Activated CD8-positive, alpha-beta T cell treated with anti-CD3 and anti-CD28 coated beads, Interleukin-2, amount 10 ng/mL, durations not matched to agents 7 days and 5 days (primary cell): ENCODE data around the gene PLEKHB1. TPM values are rescaled to one million over a fixed set of nuclear protein-coding genes. Genes with fewer than 3 reads are reported as not detected.

Experiments used
- ATAC-seq: fragments of 150-1000 bp; cut with Tn5 transposase; one replicate; pipeline ENCODE4 v1.10.0; 2021; ENCODE audit warnings: moderate library complexity
- CTCF ChIA-PET: fragments of 350-600 bp; sonication (Branson Sonifier 250); formaldehyde crosslinking; loops from one replicate; lab custom pipeline; 2021; ENCODE audit warnings: antibody characterized with exemption; lab: Charles Lee
- POLR2A ChIA-PET: fragments of 350-600 bp; sonication (Branson Sonifier 250); formaldehyde crosslinking; loops from one replicate; lab custom pipeline; 2021; ENCODE audit warnings: antibody characterized with exemption; lab: Charles Lee
- DNase-seq: peaks from one replicate; pipeline ENCODE4 v3.0.0-alpha.2; 2020
- H3K27ac Mint-ChIP-seq: one replicate; pipeline ENCODE4 v1.8.0; 2021; ENCODE audit warnings: mild to moderate bottlenecking, mixed read lengths
- H3K27me3 Mint-ChIP-seq: one replicate; pipeline ENCODE4 v1.8.0; 2021; ENCODE audit warnings: low read depth, mixed read lengths
- H3K36me3 Mint-ChIP-seq: one replicate; pipeline ENCODE4 v1.8.0; 2021; ENCODE audit warnings: low read depth, mixed read lengths
- H3K4me1 Mint-ChIP-seq: one replicate; pipeline ENCODE4 v1.8.0; 2021; ENCODE audit warnings: low read depth, mixed read lengths
- H3K4me3 Mint-ChIP-seq: one replicate; pipeline ENCODE4 v1.8.0; 2021; ENCODE audit warnings: mild to moderate bottlenecking, mixed read lengths
- H3K9me3 Mint-ChIP-seq: one replicate; pipeline ENCODE4 v1.8.0; 2022; ENCODE audit warnings: mixed read lengths; ENCODE audit not compliant: insufficient read depth
- total RNA-seq, 2 experiments: library from RNA; stranded (reverse); gene quantifications; one replicate each; pipeline ENCODE4 v1.2.3, GENCODE V29; 2021

The PLEKHB1 gene
- total RNA-seq, 2 experiments from 2014 or later: 10.0 to 11.6 TPM

DNA sequence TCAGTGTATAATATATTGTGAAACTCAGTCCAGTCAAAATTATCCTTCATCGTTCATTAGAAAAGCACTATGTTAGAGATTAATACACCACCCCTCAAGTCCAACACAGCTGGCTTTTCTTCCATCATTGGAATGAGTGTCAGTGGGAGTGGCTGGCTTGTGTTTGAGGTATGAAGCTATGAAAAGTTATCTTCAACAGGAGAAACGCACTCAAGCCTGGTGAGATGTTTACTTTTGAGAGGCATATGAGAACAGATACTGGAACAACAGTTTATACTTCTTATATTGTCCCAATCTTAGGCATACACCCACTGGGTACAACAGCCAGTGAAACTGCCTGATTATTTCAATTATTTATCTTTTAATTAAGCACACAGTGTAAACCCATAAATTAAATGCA, 34.3 kb downstream of the PLEKHB1 start:
- ChIA-PET POLR2A (no interaction called here), CTCF (interaction anchor here (0.9 to 3.7 kb wide), 2 partner anchors 19 to 25 kb away, joined by 3 to 18 read pairs; no protein-coding TSS in a partner anchor)
- Mint-ChIP-seq H3K4me1 (no peaks in the 10 kb centered on the region), H3K4me3 (no peak overlapping the region), H3K27me3 (no peaks in the 10 kb centered on the region), H3K36me3 (peaks cover 27% of the 10 kb centered on the region), H3K27ac (no peak overlapping the region), H3K9me3 (no peaks in the 10 kb centered on the region)
- DNase-seq (no peak), ATAC-seq (no peak)

DNA sequence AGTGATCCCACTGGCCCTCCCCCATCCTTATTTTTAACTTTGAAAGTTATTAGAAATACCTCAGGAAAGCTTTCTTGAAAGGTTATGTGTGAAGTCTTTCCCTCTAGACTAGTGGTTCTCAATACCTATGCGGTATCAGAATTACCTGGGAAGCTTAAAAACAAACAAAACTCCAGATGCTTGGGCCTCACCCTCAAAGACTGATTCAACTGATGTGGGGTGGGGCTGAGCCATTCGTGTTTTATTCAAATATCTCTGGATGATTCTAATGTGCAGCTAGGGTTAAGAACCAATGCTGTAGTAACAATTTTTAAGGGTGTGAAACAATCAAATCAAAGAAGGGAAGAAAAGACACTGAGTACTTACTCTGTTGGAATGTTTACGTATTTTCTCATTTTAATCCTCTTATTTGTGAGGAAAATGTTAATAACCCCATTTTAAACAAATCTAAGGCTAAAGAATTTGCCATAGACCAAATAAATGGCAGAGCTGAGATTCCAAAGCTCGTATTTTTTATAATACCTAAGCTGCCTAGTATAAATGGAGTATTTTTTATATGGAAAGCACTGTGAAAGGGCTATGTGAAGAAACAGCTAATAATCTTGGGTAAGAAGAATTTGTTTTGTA, 47.6 kb downstream of the PLEKHB1 start:
- no peaks in the 10 kb centered on the region for H3K9me3 Mint-ChIP-seq
- peaks cover 12% of the 10 kb centered on the region for H3K36me3 Mint-ChIP-seq
- DNase-seq: no peak
- no peaks in the 10 kb centered on the region for H3K4me1 Mint-ChIP-seq
- no peak overlapping the region for H3K27ac Mint-ChIP-seq
- ChIA-PET POLR2A (no interaction called here), CTCF (interaction anchor here (1.4 kb wide), 1 partner anchor 33 kb away, joined by 6 read pairs; no protein-coding TSS in a partner anchor)
- no peaks in the 10 kb centered on the region for H3K27me3 Mint-ChIP-seq
- H3K4me3 Mint-ChIP-seq: no peak overlapping the region
- ATAC-seq: no peak

DNA sequence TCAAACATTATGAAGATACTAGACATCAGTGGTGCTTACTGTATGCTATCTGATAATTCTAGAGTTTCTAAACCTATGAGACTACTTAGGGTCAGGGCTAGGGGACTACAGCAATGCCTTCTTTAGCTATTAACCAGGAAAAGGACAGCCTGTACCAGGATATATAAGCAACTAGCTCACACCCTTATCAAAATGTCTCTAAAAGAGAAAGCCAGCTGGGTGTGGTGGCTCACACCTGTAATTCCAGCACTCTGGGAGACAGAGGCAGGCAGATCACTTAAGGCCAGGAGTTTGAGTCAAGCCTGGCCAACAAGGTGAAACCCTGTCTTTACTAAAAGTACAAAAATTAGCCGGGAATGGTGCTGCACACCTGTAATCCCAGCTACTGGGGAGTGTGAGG, 58.7 kb downstream of the PLEKHB1 start:
- Mint-ChIP-seq H3K27ac (no peak overlapping the region), H3K4me1 (no peaks in the 10 kb centered on the region), H3K4me3 (no peak overlapping the region), H3K9me3 (no peaks in the 10 kb centered on the region), H3K36me3 (peaks cover 19% of the 10 kb centered on the region), H3K27me3 (no peaks in the 10 kb centered on the region)
- CTCF ChIA-PET: no interaction called here
- POLR2A ChIA-PET: no interaction called here
- no peak for DNase-seq
- no peak for ATAC-seq

DNA sequence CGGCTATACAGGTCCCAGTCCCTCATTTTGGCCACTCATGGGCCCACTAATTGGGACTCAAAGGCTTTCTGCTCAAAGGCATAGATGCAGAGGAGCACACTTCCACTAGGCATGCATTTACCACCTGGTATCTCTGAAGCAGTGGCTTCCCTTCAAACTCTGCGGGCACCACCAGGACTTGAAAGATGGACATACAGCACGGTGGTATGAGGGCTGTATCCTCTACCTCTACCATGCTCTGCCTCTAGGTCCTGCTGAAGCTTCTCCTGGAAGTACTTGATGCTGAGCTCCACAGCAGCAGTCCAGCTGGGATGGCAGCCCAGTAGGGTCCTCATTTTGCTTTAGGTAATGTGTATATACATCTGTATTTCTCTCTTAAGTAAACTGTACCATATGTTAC, 64.6 kb downstream of the PLEKHB1 start:
- ATAC-seq (no peak), DNase-seq (no peak)
- Mint-ChIP-seq H3K27me3 (no peaks in the 10 kb centered on the region), H3K4me3 (no peak overlapping the region), H3K36me3 (peaks cover 23% of the 10 kb centered on the region), H3K9me3 (no peaks in the 10 kb centered on the region), H3K27ac (no peak overlapping the region), H3K4me1 (peaks cover 2% of the 10 kb centered on the region)
- ChIA-PET POLR2A (no interaction called here), CTCF (no interaction called here)

Other genes starting within 250 kb of the PLEKHB1 start
- 10 to 100 TPM; 25.9 to 27.8 TPM for gene FAM168A, start 48.5 kb upstream of the PLEKHB1 start, total RNA-seq
- gene RAB6A, start 114.5 kb downstream of the PLEKHB1 start, total RNA-seq: 100 to 1,000 TPM in 1 of 2 experiments, 10 to 100 TPM in 1; 97.7 to 101 TPM
- gene MRPL48, start 141.3 kb downstream of the PLEKHB1 start, total RNA-seq: 10 to 100 TPM; 45.1 to 46.0 TPM
- gene COA4, start 230.3 kb downstream of the PLEKHB1 start, total RNA-seq: 10 to 100 TPM; 62.0 to 67.7 TPM
- 10 to 100 TPM; 17.9 to 19.6 TPM for gene PAAF1, start 230.4 kb downstream of the PLEKHB1 start, total RNA-seq